SU-DHL-6 (cell line): ENCODE results near the gene TBK1.

Source experiments
- H2AFZ ChIP-seq: fragments of 200-600 bp; sonication (generic); 2 replicates; pipeline ENCODE4 v1.6.1; 2014; ENCODE audit warnings: low read depth, mild to moderate bottlenecking, moderate library complexity, mixed read lengths, antibody characterized with exemption, low read length; ENCODE audit not compliant: severe bottlenecking
- H3F3A ChIP-seq: fragments of 200-600 bp; shearing (Covaris generic); 2 replicates; pipeline ENCODE4 v1.6.0; 2016; ENCODE audit warnings: antibody characterized with exemption, mild to moderate bottlenecking; ENCODE audit not compliant: insufficient read depth
- H3K27ac ChIP-seq: fragments of 200-600 bp; sonication (generic); 2 replicates; pipeline ENCODE4 v1.5.1; 2016; ENCODE audit warnings: low read depth, mild to moderate bottlenecking, low read length, moderate library complexity, mixed read lengths
- H3K27me3 ChIP-seq: fragments of 200-600 bp; sonication (generic), shearing (Covaris generic); 2 replicates; pipeline ENCODE4 v1.6.0; 2014; ENCODE audit warnings: mild to moderate bottlenecking, low read length
- H3K36me3 ChIP-seq: fragments of 200-600 bp; sonication (generic); 2 replicates; pipeline ENCODE4 v1.6.1; 2014; ENCODE audit warnings: mild to moderate bottlenecking, low read length, mixed read lengths
- H3K4me2 ChIP-seq: fragments of 300-600, 200-600 bp; shearing (Covaris generic), sonication (generic); 2 replicates; pipeline ENCODE4 v1.6.0; 2014; ENCODE audit warnings: low read length, low read depth, mild to moderate bottlenecking; ENCODE audit not compliant: poor library complexity, severe bottlenecking
- H3K4me3 ChIP-seq: fragments of 200-600 bp; sonication (generic); 2 replicates; pipeline ENCODE4 v1.5.1; 2014; ENCODE audit warnings: antibody characterized with exemption, low read length, mild to moderate bottlenecking, mixed read lengths; ENCODE audit not compliant: insufficient read depth, poor library complexity, severe bottlenecking
- H3K79me2 ChIP-seq: fragments of 200-600 bp; sonication (generic); 2 replicates; pipeline ENCODE4 v1.6.1; 2014; ENCODE audit warnings: mild to moderate bottlenecking, low read length, moderate library complexity; ENCODE audit not compliant: insufficient read depth
- H3K9ac ChIP-seq: fragments of 200-600 bp; sonication (generic); 2 replicates; pipeline ENCODE4 v1.7.0; 2014; ENCODE audit warnings: mild to moderate bottlenecking, low read length
- H3K9me2 ChIP-seq: fragments of 200-600 bp; sonication (generic); replicated peaks from 2 replicates; pipeline ENCODE4 v1.6.1; 2014; ENCODE audit warnings: low read length; ENCODE audit not compliant: insufficient read depth
- H3K9me3 ChIP-seq: fragments of 200-600 bp; sonication (generic); 2 replicates; pipeline ENCODE4 v1.6.1; 2014; ENCODE audit warnings: low read length, mixed read lengths; ENCODE audit not compliant: insufficient read depth
- H4K20me1 ChIP-seq: fragments of 200-600 bp; sonication (generic); 2 replicates; pipeline ENCODE4 v1.6.1; 2014; ENCODE audit warnings: low read depth, mild to moderate bottlenecking, antibody characterized with exemption, low read length, moderate library complexity, mixed read lengths
- CTCF ChIP-seq: fragments of 200-600 bp; sonication (generic); IDR thresholded peaks from one replicate; pipeline ENCODE4 v1.5.1; 2017; ENCODE audit warnings: antibody characterized with exemption, mild to moderate bottlenecking, low read length, moderate library complexity; ENCODE audit not compliant: insufficient read depth, poor library complexity, severe bottlenecking
- EZH2phosphoT487 ChIP-seq: fragments of 200-600 bp; sonication (generic), shearing (Covaris generic); conservative IDR thresholded peaks from 2 replicates; pipeline ENCODE4 v1.6.1; 2018; ENCODE audit warnings: mild to moderate bottlenecking, antibody characterized with exemption, low read length, moderate library complexity, mixed read lengths

TBK1 gene

GRCh38 chr12:64549108-64549507 lies 97.2 kb downstream of the TBK1 start:
- Histone ChIP-seq H3K36me3 (no peaks in the 10 kb centered on the region), H3K4me3 (no peak overlapping the region), H3K9ac (no peak overlapping the region), H2AFZ (peak overlapping the region; percentile 45), H3K27me3 (no peaks in the 10 kb centered on the region), H3K4me2 (no peak overlapping the region), H4K20me1 (no peaks in the 10 kb centered on the region), H3K9me2 (no peaks in the 10 kb centered on the region), H3F3A (no peaks in the 10 kb centered on the region), H3K27ac (no peak overlapping the region), H3K79me2 (no peaks in the 10 kb centered on the region), H3K9me3 (no peaks in the 10 kb centered on the region)
- no peak for TF ChIP-seq EZH2phosphoT487
- TF ChIP-seq CTCF, result no peak

GRCh38 chr12:64550755-64551154 lies 98.8 kb downstream of the TBK1 start:
- Histone ChIP-seq H3K9me3 (no peaks in the 10 kb centered on the region), H3K79me2 (no peaks in the 10 kb centered on the region), H3K27me3 (no peaks in the 10 kb centered on the region), H3K27ac (no peak overlapping the region), H3K4me3 (no peak overlapping the region), H3K36me3 (no peaks in the 10 kb centered on the region), H3K9me2 (no peaks in the 10 kb centered on the region), H2AFZ (no peak overlapping the region), H4K20me1 (no peaks in the 10 kb centered on the region), H3K4me2 (no peak overlapping the region), H3K9ac (no peak overlapping the region), H3F3A (no peaks in the 10 kb centered on the region)
- TF ChIP-seq CTCF (no peak), EZH2phosphoT487 (no peak)

GRCh38 chr12:64551676-64552075 lies 99.8 kb downstream of the TBK1 start:
- Histone ChIP-seq H4K20me1 (no peaks in the 10 kb centered on the region), H3K36me3 (no peaks in the 10 kb centered on the region), H3K4me2 (no peak overlapping the region), H3K4me3 (no peak overlapping the region), H2AFZ (no peak overlapping the region), H3F3A (no peaks in the 10 kb centered on the region), H3K9ac (no peak overlapping the region), H3K27me3 (no peaks in the 10 kb centered on the region), H3K9me2 (no peaks in the 10 kb centered on the region), H3K9me3 (no peaks in the 10 kb centered on the region), H3K79me2 (no peaks in the 10 kb centered on the region), H3K27ac (no peak overlapping the region)
- TF ChIP-seq EZH2phosphoT487 (no peak), CTCF (no peak)
